ENCODE measurements around the gene CPPED1. TPM values are rescaled to one million over a fixed set of nuclear protein-coding genes. Genes with fewer than 3 reads are reported as not detected.

The CPPED1 gene
- total RNA-seq, 2 donors from 2014 or later: 11.3 to 26.8 TPM

- ATAC-seq: no peak
- no peaks in the 10 kb centered on the region for H3K27me3 Mint-ChIP-seq
- H3K4me3 Mint-ChIP-seq: no peak overlapping the region
- peaks cover 6% of the 10 kb centered on the region for H3K9me3 Mint-ChIP-seq
- peaks cover 0 to 3% of the 10 kb centered on the region in 2 donors for H3K4me1 Mint-ChIP-seq (ENCODE audit: low read depth in 2 of 2)
- no peak overlapping the region for H3K27ac Mint-ChIP-seq
- DNase-seq (ENCODE audit: low spot score): no peak
- H3K36me3 Mint-ChIP-seq: peaks cover 18% of the 10 kb centered on the region
These were observed 130.7 kb downstream of the CPPED1 start for GRCh38 chr16:12672986-12673385.

GRCh38 chr16:12669908-12670307 is 133.8 kb downstream of the CPPED1 start:
- no peak overlapping the region for H3K4me3 Mint-ChIP-seq
- peaks cover 0 to 4% of the 10 kb centered on the region in 2 donors for H3K4me1 Mint-ChIP-seq (ENCODE audit: low read depth in 2 of 2)
- peaks cover 37% of the 10 kb centered on the region for H3K36me3 Mint-ChIP-seq

GRCh38 chr16:12667909-12668308 is 135.8 kb downstream of the CPPED1 start:
- no peak overlapping the region for H3K27ac Mint-ChIP-seq
- ATAC-seq (no peak), DNase-seq (ENCODE audit: low spot score) (no peak)
- peaks cover 0 to 2% of the 10 kb centered on the region in 2 donors for H3K27me3 Mint-ChIP-seq
- no peak overlapping the region for H3K4me3 Mint-ChIP-seq
- H3K4me1 Mint-ChIP-seq (ENCODE audit: low read depth in 2 of 2): peaks cover 0 to 4% of the 10 kb centered on the region in 2 donors
- H3K9me3 Mint-ChIP-seq: peaks cover 11% of the 10 kb centered on the region
- peaks cover 43% of the 10 kb centered on the region for H3K36me3 Mint-ChIP-seq

More at GRCh38 chr16:12669908-12670307, 133.8 kb downstream of the CPPED1 start:
- peaks cover 11% of the 10 kb centered on the region for H3K9me3 Mint-ChIP-seq
- no peak for ATAC-seq
- no peak for DNase-seq (ENCODE audit: low spot score)
- H3K27me3 Mint-ChIP-seq: peaks cover 0 to 2% of the 10 kb centered on the region in 2 donors
- no peak overlapping the region for H3K27ac Mint-ChIP-seq

- Mint-ChIP-seq H3K27ac (no peak overlapping the region), H3K27me3 (peaks cover 0 to 2% of the 10 kb centered on the region in 2 donors), H3K36me3 (peaks cover 36% of the 10 kb centered on the region), H3K4me1 (ENCODE audit: low read depth in 2 of 2) (peaks cover 0 to 4% of the 10 kb centered on the region in 2 donors), H3K4me3 (no peak overlapping the region), H3K9me3 (peaks cover 11% of the 10 kb centered on the region)
- no peak for ATAC-seq
- DNase-seq (ENCODE audit: low spot score): no peak
These were observed 139.4 kb downstream of the CPPED1 start for GRCh38 chr16:12664164-12664733.

GRCh38 chr16:12661656-12662172 is 142.0 kb downstream of the CPPED1 start:
- no peak for ATAC-seq
- H3K4me3 Mint-ChIP-seq: no peak overlapping the region

GRCh38 chr16:12659871-12660270 is 143.8 kb downstream of the CPPED1 start:
- Mint-ChIP-seq H3K4me1 (ENCODE audit: low read depth in 2 of 2) (peaks cover 0 to 6% of the 10 kb centered on the region in 2 donors), H3K36me3 (peaks cover 11% of the 10 kb centered on the region), H3K27me3 (no peaks in the 10 kb centered on the region), H3K9me3 (no peaks in the 10 kb centered on the region), H3K4me3 (no peak overlapping the region), H3K27ac (no peak overlapping the region)
- DNase-seq (ENCODE audit: low spot score): no peak
- ATAC-seq: no peak

More at GRCh38 chr16:12661656-12662172, 142.0 kb downstream of the CPPED1 start:
- no peak overlapping the region for H3K27ac Mint-ChIP-seq
- no peaks in the 10 kb centered on the region for H3K4me1 Mint-ChIP-seq (ENCODE audit: low read depth in 2 of 2)
- no peak for DNase-seq (ENCODE audit: low spot score)
- peaks cover 17% of the 10 kb centered on the region for H3K36me3 Mint-ChIP-seq
- H3K27me3 Mint-ChIP-seq: no peaks in the 10 kb centered on the region
- no peaks in the 10 kb centered on the region for H3K9me3 Mint-ChIP-seq

GRCh38 chr16:12658506-12658905 is 145.2 kb downstream of the CPPED1 start:
- no peaks in the 10 kb centered on the region for H3K9me3 Mint-ChIP-seq
- DNase-seq (ENCODE audit: low spot score): no peak
- no peak overlapping the region for H3K4me3 Mint-ChIP-seq
- peaks cover 5% of the 10 kb centered on the region for H3K36me3 Mint-ChIP-seq
- H3K27me3 Mint-ChIP-seq: no peaks in the 10 kb centered on the region
- no peak overlapping the region for H3K27ac Mint-ChIP-seq
- H3K4me1 Mint-ChIP-seq (ENCODE audit: low read depth in 2 of 2): peaks cover 0 to 6% of the 10 kb centered on the region in 2 donors
- ATAC-seq: no peak

GRCh38 chr16:12655537-12655936 is 148.2 kb downstream of the CPPED1 start:
- Mint-ChIP-seq H3K9me3 (no peaks in the 10 kb centered on the region), H3K4me3 (no peak overlapping the region), H3K36me3 (peaks cover 5% of the 10 kb centered on the region), H3K27me3 (peaks cover 0 to 5% of the 10 kb centered on the region in 2 donors), H3K4me1 (ENCODE audit: low read depth in 2 of 2) (peaks cover 0 to 6% of the 10 kb centered on the region in 2 donors), H3K27ac (no peak overlapping the region)
- no peak for DNase-seq (ENCODE audit: low spot score)
- no peak for ATAC-seq

- Mint-ChIP-seq H3K4me3 (no peak overlapping the region), H3K27me3 (peaks cover 4 to 8% of the 10 kb centered on the region in 2 donors), H3K9me3 (no peaks in the 10 kb centered on the region), H3K36me3 (peaks cover 2% of the 10 kb centered on the region), H3K27ac (no peak overlapping the region), H3K4me1 (ENCODE audit: low read depth in 2 of 2) (peaks cover 0 to 6% of the 10 kb centered on the region in 2 donors)
- ATAC-seq (no peak), DNase-seq (ENCODE audit: low spot score) (no peak)
These were observed 149.8 kb downstream of the CPPED1 start for GRCh38 chr16:12653820-12654392.

GRCh38 chr16:12652924-12653323 is 150.8 kb downstream of the CPPED1 start:
- Mint-ChIP-seq H3K27ac (no peak overlapping the region), H3K36me3 (no peaks in the 10 kb centered on the region), H3K27me3 (peaks cover 7 to 8% of the 10 kb centered on the region in 2 donors), H3K4me1 (ENCODE audit: low read depth in 2 of 2) (peaks cover 0 to 6% of the 10 kb centered on the region in 2 donors), H3K4me3 (no peak overlapping the region), H3K9me3 (no peaks in the 10 kb centered on the region)
- ATAC-seq (no peak), DNase-seq (ENCODE audit: low spot score) (no peak)

- no peak overlapping the region for H3K4me3 Mint-ChIP-seq
- DNase-seq (ENCODE audit: low spot score): no peak
- H3K9me3 Mint-ChIP-seq: no peaks in the 10 kb centered on the region
- H3K27ac Mint-ChIP-seq: no peak overlapping the region
- H3K27me3 Mint-ChIP-seq: peaks cover 13 to 16% of the 10 kb centered on the region in 2 donors
- H3K36me3 Mint-ChIP-seq: no peaks in the 10 kb centered on the region
- ATAC-seq: no peak
- H3K4me1 Mint-ChIP-seq (ENCODE audit: low read depth in 2 of 2): peaks cover 7 to 8% of the 10 kb centered on the region in 2 donors
These were observed 151.7 kb downstream of the CPPED1 start for GRCh38 chr16:12651765-12652512.

- ATAC-seq (no peak), DNase-seq (ENCODE audit: low spot score) (no peak)
- Mint-ChIP-seq H3K4me1 (ENCODE audit: low read depth in 2 of 2) (peaks cover 7 to 15% of the 10 kb centered on the region in 2 donors), H3K27ac (no peak overlapping the region), H3K9me3 (no peaks in the 10 kb centered on the region), H3K27me3 (peaks cover 15 to 16% of the 10 kb centered on the region in 2 donors), H3K4me3 (no peak overlapping the region), H3K36me3 (no peaks in the 10 kb centered on the region)
These were observed 154.3 kb downstream of the CPPED1 start for GRCh38 chr16:12649356-12649755.

GRCh38 chr16:12646490-12647274 is 157.0 kb downstream of the CPPED1 start:
- no peak for DNase-seq (ENCODE audit: low spot score)
- Mint-ChIP-seq H3K9me3 (no peaks in the 10 kb centered on the region), H3K27ac (no peak overlapping the region), H3K4me3 (peak overlapping the region; percentile 2), H3K4me1 (ENCODE audit: low read depth in 2 of 2) (peaks cover 7 to 15% of the 10 kb centered on the region in 2 donors), H3K36me3 (no peaks in the 10 kb centered on the region), H3K27me3 (peaks cover 16 to 17% of the 10 kb centered on the region in 2 donors)
- peak in 1 of 2 donors; percentile 29 for ATAC-seq

Measured in natural killer cell treated with Interleukin-12 subunit alpha and Interleukin-12 subunit beta and Interleukin-15 and Interleukin-18, amount 100 ng/mL, for 72 hours (primary cell).